Measurements from ENCODE around the gene HMMR. TPM values are rescaled to one million over a fixed set of nuclear protein-coding genes. Genes with fewer than 3 reads are reported as not detected.

Gene HMMR
- total RNA-seq, 6 experiments from 2014 or later: 16.2 to 37.0 (median 32.5) TPM

- peak overlapping the region; percentile 80 for H3K27ac Mint-ChIP-seq
- H3K4me1 Mint-ChIP-seq (ENCODE audit: low read depth): peaks cover 51% of the 10 kb centered on the region
- H3K27me3 Mint-ChIP-seq (ENCODE audit: insufficient read depth): no peaks in the 10 kb centered on the region; the same call in 1 of the 2 replicates
- H3K9me3 Mint-ChIP-seq: no peaks in the 10 kb centered on the region
- peak overlapping the region; percentile 99 for H3K4me3 Mint-ChIP-seq
- TF ChIP-seq CTCF (IDR thresholded peaks at IDR 0.05): no peak
- no peak for DNase-seq
- no peaks in the 10 kb centered on the region for H3K36me3 Mint-ChIP-seq (ENCODE audit: low read depth)
Observed at GRCh38 chr5:163508753-163509152, 48.3 kb downstream of the HMMR start.

GRCh38 chr5:163509291-163509951 is 49.0 kb downstream of the HMMR start:
- H3K36me3 Mint-ChIP-seq (ENCODE audit: low read depth): no peaks in the 10 kb centered on the region
- no peaks in the 10 kb centered on the region for H3K27me3 Mint-ChIP-seq (ENCODE audit: insufficient read depth)
- H3K4me3 Mint-ChIP-seq: peak overlapping the region; percentile 99

DNA sequence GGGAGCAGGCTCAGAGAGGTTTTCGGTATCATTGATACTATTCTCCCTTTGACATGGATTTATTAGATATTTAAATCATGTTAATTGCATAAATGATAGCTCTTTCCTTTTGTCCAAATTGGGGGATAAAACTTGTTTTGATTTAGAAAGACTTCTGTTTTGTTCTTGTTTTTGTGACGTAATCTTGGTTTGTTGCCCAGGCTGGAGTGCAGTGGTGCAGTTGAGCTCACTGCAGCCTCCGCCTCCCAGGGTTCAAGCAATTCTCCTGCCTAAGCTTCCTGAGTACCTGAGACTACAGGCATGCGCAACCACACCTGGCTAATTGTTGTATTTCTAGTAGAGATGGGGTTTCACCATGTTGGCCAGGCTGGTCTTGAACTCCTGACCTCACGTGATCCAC is 52.1 kb downstream of the HMMR start:
- Mint-ChIP-seq H3K36me3 (ENCODE audit: low read depth) (peaks cover 16% of the 10 kb centered on the region; the same call in 1 of the 2 replicates), H3K4me1 (ENCODE audit: low read depth) (peaks cover 25% of the 10 kb centered on the region), H3K27ac (no peak overlapping the region), H3K4me3 (no peak overlapping the region), H3K27me3 (ENCODE audit: insufficient read depth) (no peaks in the 10 kb centered on the region), H3K9me3 (no peaks in the 10 kb centered on the region)
- no peak for TF ChIP-seq CTCF (IDR thresholded peaks at IDR 0.05)
- DNase-seq: no peak

More at GRCh38 chr5:163509291-163509951, 49.0 kb downstream of the HMMR start:
- no peaks in the 10 kb centered on the region for H3K9me3 Mint-ChIP-seq
- H3K27ac Mint-ChIP-seq: peak overlapping the region; percentile 80
- no peak for TF ChIP-seq CTCF (IDR thresholded peaks at IDR 0.05)
- peaks cover 44% of the 10 kb centered on the region for H3K4me1 Mint-ChIP-seq (ENCODE audit: low read depth)
- peak; percentile 67 for DNase-seq

DNA sequence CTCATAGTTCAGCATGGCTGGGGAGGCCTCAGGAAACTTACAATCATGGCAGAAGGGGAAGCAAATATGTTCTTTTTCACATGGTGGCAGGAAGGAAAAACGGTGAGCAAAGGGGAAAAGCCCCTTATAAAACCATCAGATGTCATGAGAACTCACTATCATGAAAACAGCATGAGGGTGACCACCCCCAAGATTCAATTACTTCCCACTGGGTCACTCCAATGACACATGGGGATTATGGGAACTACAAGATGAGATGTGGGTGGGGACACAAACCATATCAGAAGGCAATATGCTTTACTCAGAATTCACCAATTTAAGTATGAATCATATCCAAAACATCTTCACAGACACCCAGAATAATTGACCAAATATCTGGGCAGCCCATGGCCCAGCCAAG is 64.7 kb downstream of the HMMR start:
- Mint-ChIP-seq H3K27ac (no peak overlapping the region), H3K9me3 (peaks cover 7% of the 10 kb centered on the region; the same call in 1 of the 2 replicates), H3K4me3 (no peak overlapping the region), H3K27me3 (ENCODE audit: insufficient read depth) (peaks cover 5% of the 10 kb centered on the region), H3K36me3 (ENCODE audit: low read depth) (peaks cover 24% of the 10 kb centered on the region), H3K4me1 (ENCODE audit: low read depth) (no peaks in the 10 kb centered on the region)
- TF ChIP-seq CTCF (IDR thresholded peaks at IDR 0.05): no peak
- DNase-seq: no peak

- TF ChIP-seq CTCF (IDR thresholded peaks at IDR 0.05): no peak
- H3K27me3 Mint-ChIP-seq (ENCODE audit: insufficient read depth): peaks cover 8% of the 10 kb centered on the region
- peaks cover 5% of the 10 kb centered on the region; the same call in 1 of the 2 replicates for H3K9me3 Mint-ChIP-seq
- H3K27ac Mint-ChIP-seq: no peak overlapping the region
- no peaks in the 10 kb centered on the region for H3K4me1 Mint-ChIP-seq (ENCODE audit: low read depth)
- no peak for DNase-seq
- H3K36me3 Mint-ChIP-seq (ENCODE audit: low read depth): peaks cover 4% of the 10 kb centered on the region
- H3K4me3 Mint-ChIP-seq: no peak overlapping the region
Observed at GRCh38 chr5:163529698-163530097, 69.3 kb downstream of the HMMR start.

Data from HFFc6 (cell line).